ENCODE results near the gene IMMP2L.
"Not testable (repeated sequence)": the region's sequence is repeated elsewhere in the genome, so short reads cannot be mapped to it uniquely, and the experiment has no call there.

The IMMP2L gene

GRCh38 chr7:111358915-111359314 lies 203.4 kb downstream of the IMMP2L start:
- no peaks in the 10 kb centered on the region for H3K9me3 ChIP-seq (ENCODE audit: control insufficient read depth, insufficient read depth, low read length)
- peaks cover 6% of the 10 kb centered on the region; the same call in 1 of the 2 replicates for H3K4me1 ChIP-seq (ENCODE audit: insufficient read depth, low read length)
- no peak overlapping the region for H3K9ac ChIP-seq (ENCODE audit: low read depth, low read length)
- no peaks in the 10 kb centered on the region for H3K36me3 ChIP-seq (ENCODE audit: insufficient read depth, low read length)

DNA sequence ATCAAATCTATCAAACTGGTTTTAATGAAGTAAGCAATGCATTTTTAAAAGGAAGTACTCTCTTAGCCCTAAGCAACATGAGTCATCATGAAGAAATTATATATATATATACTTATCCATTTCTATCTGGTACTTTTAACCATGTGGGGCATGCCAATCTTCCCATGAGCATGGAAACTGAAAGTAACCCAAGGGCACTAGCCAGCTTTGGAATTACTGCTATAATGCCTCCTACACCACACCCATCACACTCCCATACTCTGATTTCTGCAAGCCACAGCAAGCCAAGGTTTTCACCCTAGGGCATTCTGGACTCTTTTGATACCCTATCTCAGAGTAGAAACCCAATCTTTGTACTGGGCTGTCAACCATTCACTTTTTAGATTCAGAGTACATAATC lies 204.6 kb downstream of the IMMP2L start:
- H3K9ac ChIP-seq (ENCODE audit: low read depth, low read length), result no peak overlapping the region

GRCh38 chr7:111356941-111357340 lies 205.4 kb downstream of the IMMP2L start:
- no peaks in the 10 kb centered on the region for H3K9me3 ChIP-seq (ENCODE audit: control insufficient read depth, insufficient read depth, low read length)
- no peaks in the 10 kb centered on the region for H3K4me1 ChIP-seq (ENCODE audit: insufficient read depth, low read length)
- no peaks in the 10 kb centered on the region for H3K36me3 ChIP-seq (ENCODE audit: insufficient read depth, low read length)
- no peak overlapping the region for H3K9ac ChIP-seq (ENCODE audit: low read depth, low read length)

More for the DNA sequence above, 204.6 kb downstream of the IMMP2L start:
- Histone ChIP-seq H3K9me3 (ENCODE audit: control insufficient read depth, insufficient read depth, low read length) (no peaks in the 10 kb centered on the region), H3K36me3 (ENCODE audit: insufficient read depth, low read length) (no peaks in the 10 kb centered on the region), H3K4me1 (ENCODE audit: insufficient read depth, low read length) (peaks cover under 1% of the 10 kb centered on the region; the same call in 1 of the 2 replicates)

DNA sequence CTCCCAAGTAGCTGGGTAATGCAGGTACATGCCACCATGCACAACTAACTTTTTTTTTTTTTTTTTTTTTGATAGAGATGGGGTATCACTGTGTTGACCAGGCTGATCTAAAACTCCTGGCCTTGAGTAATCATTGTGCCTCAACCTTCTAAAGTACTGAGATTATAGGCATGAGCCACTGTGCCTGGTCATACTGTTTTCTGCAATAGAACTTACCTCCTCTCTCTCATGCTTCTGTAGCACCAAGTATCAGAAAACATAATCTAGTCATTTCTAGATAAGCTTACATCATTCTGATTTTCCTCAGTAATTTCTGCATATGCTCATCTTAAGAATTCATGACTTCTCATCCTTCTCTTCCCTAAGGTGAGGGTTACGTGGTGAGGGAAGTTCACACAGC lies 210.0 kb downstream of the IMMP2L start:
- H3K9ac ChIP-seq (ENCODE audit: low read depth, low read length), result no peak overlapping the region
- H3K9me3 ChIP-seq (ENCODE audit: control insufficient read depth, insufficient read depth, low read length), result no peaks in the 10 kb centered on the region
- no peaks in the 10 kb centered on the region for H3K36me3 ChIP-seq (ENCODE audit: insufficient read depth, low read length)
- no peaks in the 10 kb centered on the region for H3K4me1 ChIP-seq (ENCODE audit: insufficient read depth, low read length)

DNA sequence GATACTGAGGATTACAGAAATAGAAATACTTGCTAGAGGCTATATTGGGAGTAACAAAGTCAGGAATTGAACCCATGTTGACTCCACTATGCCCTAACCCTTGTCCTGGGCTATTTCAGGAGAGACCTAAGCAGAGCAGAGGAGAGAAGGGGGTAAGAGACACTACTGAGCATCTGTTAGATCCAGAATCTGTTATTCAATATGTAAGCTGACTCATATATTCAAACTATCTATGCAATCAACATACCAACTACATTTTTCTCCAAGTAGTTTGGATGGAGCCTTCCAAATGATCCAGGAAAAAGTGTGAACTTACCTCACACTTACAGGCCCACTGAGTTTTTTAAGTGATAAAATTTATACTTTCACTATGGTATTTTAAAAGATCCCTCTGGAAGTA lies 216.1 kb downstream of the IMMP2L start:
- Histone ChIP-seq H3K9ac (ENCODE audit: low read depth, low read length) (no peak overlapping the region), H3K4me1 (ENCODE audit: insufficient read depth, low read length) (no peaks in the 10 kb centered on the region), H3K9me3 (ENCODE audit: control insufficient read depth, insufficient read depth, low read length) (peaks cover 3% of the 10 kb centered on the region; the same call in 1 of the 2 replicates), H3K36me3 (ENCODE audit: insufficient read depth, low read length) (no peaks in the 10 kb centered on the region)

DNA sequence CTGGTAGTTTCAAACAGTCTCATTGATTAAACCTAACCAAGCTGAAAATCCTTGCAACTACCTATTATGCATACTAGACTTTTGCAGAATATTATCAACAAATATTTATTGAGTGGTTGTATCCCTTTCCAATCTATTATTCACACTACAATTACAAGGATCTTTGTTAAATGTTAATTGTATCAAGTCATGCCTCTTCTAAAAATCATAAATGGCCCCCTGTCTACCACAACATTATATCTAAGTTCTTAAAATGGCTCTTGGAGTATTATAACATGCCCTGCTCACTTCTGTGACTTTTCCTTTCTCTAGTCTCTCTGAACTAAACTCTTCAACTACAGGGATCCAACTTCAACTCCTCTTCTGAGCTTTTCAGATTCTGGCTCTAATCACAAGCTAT lies 219.3 kb downstream of the IMMP2L start:
- Histone ChIP-seq H3K9me3 (ENCODE audit: control insufficient read depth, insufficient read depth, low read length) (peaks cover 3% of the 10 kb centered on the region; the same call in 1 of the 2 replicates), H3K4me1 (ENCODE audit: insufficient read depth, low read length) (no peaks in the 10 kb centered on the region), H3K36me3 (ENCODE audit: insufficient read depth, low read length) (no peaks in the 10 kb centered on the region), H3K9ac (ENCODE audit: low read depth, low read length) (no peak overlapping the region)

GRCh38 chr7:111339006-111339405 lies 223.3 kb downstream of the IMMP2L start:
- no peaks in the 10 kb centered on the region for H3K4me1 ChIP-seq (ENCODE audit: insufficient read depth, low read length)
- no peak overlapping the region for H3K9ac ChIP-seq (ENCODE audit: low read depth, low read length)
- H3K36me3 ChIP-seq (ENCODE audit: insufficient read depth, low read length), result no peaks in the 10 kb centered on the region
- H3K9me3 ChIP-seq (ENCODE audit: control insufficient read depth, insufficient read depth, low read length), result peaks cover 3% of the 10 kb centered on the region; the same call in 1 of the 2 replicates

- no peaks in the 10 kb centered on the region for H3K36me3 ChIP-seq (ENCODE audit: insufficient read depth, low read length)
Observed at GRCh38 chr7:111333010-111333409, 229.3 kb downstream of the IMMP2L start.

GRCh38 chr7:111330235-111330523 lies 232.1 kb downstream of the IMMP2L start:
- Histone ChIP-seq H3K4me1 (ENCODE audit: insufficient read depth, low read length) (no peaks in the 10 kb centered on the region), H3K9me3 (ENCODE audit: control insufficient read depth, insufficient read depth, low read length) (no peaks in the 10 kb centered on the region), H3K36me3 (ENCODE audit: insufficient read depth, low read length) (no peaks in the 10 kb centered on the region)

More at GRCh38 chr7:111333010-111333409, 229.3 kb downstream of the IMMP2L start:
- no peaks in the 10 kb centered on the region for H3K4me1 ChIP-seq (ENCODE audit: insufficient read depth, low read length)
- H3K9ac ChIP-seq (ENCODE audit: low read depth, low read length), result no peak overlapping the region
- H3K9me3 ChIP-seq (ENCODE audit: control insufficient read depth, insufficient read depth, low read length), result no peaks in the 10 kb centered on the region

GRCh38 chr7:111329367-111330234 lies 232.7 kb downstream of the IMMP2L start:
- no peaks in the 10 kb centered on the region for H3K36me3 ChIP-seq (ENCODE audit: insufficient read depth, low read length)
- no peaks in the 10 kb centered on the region for H3K9me3 ChIP-seq (ENCODE audit: control insufficient read depth, insufficient read depth, low read length)
- no peaks in the 10 kb centered on the region for H3K4me1 ChIP-seq (ENCODE audit: insufficient read depth, low read length)
- no peak overlapping the region for H3K9ac ChIP-seq (ENCODE audit: low read depth, low read length)

More at GRCh38 chr7:111330235-111330523, 232.1 kb downstream of the IMMP2L start:
- H3K9ac ChIP-seq (ENCODE audit: low read depth, low read length), result no peak overlapping the region

- no peaks in the 10 kb centered on the region for H3K4me1 ChIP-seq (ENCODE audit: insufficient read depth, low read length)
- no peaks in the 10 kb centered on the region for H3K36me3 ChIP-seq (ENCODE audit: insufficient read depth, low read length)
- H3K9me3 ChIP-seq (ENCODE audit: control insufficient read depth, insufficient read depth, low read length), result no peaks in the 10 kb centered on the region
- no peak overlapping the region for H3K9ac ChIP-seq (ENCODE audit: low read depth, low read length)
Observed at GRCh38 chr7:111328487-111328886, 233.8 kb downstream of the IMMP2L start.

DNA sequence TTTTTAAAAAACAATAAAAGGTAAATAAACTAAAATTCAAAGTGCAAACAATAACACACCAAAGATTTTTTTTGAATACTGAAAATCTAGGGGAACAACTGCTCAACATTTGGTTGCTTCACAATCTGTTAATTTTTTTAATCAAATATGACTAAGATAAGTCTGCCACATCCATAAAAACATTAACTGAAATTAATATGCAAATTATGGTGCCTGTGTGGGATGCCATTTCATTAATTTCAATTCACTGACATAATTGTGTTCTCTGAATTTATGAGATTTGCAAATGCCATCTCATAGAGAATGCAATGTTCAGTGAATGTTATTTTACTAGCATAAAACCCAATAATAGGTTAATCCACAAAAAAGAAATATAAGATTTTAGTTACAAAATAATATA lies 237.5 kb downstream of the IMMP2L start:
- Histone ChIP-seq H3K4me1 (ENCODE audit: insufficient read depth, low read length) (no peaks in the 10 kb centered on the region), H3K36me3 (ENCODE audit: insufficient read depth, low read length) (no peaks in the 10 kb centered on the region), H3K9ac (ENCODE audit: low read depth, low read length) (no peak overlapping the region), H3K9me3 (ENCODE audit: control insufficient read depth, insufficient read depth, low read length) (no peaks in the 10 kb centered on the region)

DNA sequence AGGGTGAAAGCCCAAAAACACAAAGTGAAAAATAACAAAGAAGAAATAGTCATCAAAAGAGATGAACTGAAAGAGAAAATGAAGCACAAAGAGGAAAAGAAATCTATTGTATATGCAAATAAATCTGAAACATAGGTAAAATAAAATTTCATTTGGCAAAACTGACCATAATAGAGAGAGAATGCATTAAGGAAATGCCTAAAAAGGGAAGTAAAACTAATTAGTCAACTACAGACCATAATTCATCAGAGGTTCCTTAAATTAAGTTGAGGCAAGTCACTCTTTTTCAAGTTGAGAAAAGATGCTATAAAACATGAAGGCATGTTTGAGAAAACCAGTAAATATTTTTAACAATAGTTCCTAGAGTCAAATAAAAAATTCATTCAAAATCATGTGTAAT lies 238.1 kb downstream of the IMMP2L start:
- Histone ChIP-seq H3K9ac (ENCODE audit: low read depth, low read length) (no peak overlapping the region), H3K36me3 (ENCODE audit: insufficient read depth, low read length) (no peaks in the 10 kb centered on the region), H3K4me1 (ENCODE audit: insufficient read depth, low read length) (no peaks in the 10 kb centered on the region), H3K9me3 (ENCODE audit: control insufficient read depth, insufficient read depth, low read length) (no peaks in the 10 kb centered on the region)

DNA sequence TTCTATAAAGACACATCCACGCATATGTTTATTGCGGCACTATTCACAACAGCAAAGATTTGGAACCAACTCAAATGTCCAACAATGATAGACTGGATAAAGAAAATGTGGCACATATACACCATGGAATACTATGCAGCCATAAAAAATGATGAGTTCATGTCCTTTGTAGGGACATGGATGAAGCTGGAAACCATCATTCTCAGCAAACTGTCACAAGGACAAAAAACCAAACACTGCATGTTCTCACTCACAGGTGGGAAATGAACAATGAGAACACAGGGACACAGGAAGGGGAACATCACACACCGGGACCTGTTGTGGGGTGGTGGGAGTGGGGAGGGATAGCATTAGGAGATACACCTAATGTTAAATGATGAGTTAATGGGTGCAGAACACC lies 238.6 kb downstream of the IMMP2L start:
- not testable (repeated sequence) for H3K4me1 ChIP-seq (ENCODE audit: insufficient read depth, low read length); H3K9me3 ChIP-seq (ENCODE audit: control insufficient read depth, insufficient read depth, low read length); H3K36me3 ChIP-seq (ENCODE audit: insufficient read depth, low read length); H3K9ac ChIP-seq (ENCODE audit: low read depth, low read length)

DNA sequence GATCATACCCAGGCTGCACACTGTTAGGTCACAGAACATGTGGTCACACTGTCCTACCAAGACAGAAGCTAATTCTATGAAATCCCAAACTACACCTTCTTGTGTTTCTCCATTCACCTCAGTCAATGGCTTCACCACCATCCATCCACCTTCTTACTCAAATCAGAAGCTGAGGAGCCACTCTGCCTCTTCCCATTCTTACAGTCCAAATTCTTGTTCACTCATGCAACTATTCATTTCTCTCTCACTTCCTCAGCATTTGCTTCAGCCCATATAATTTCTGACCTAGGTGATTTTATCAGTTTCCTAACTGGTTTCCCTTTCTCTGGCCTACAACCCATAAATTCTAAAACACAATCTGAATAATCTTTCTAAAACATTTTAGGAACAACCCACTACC lies 242.2 kb downstream of the IMMP2L start:
- Histone ChIP-seq H3K36me3 (ENCODE audit: insufficient read depth, low read length) (no peaks in the 10 kb centered on the region), H3K4me1 (ENCODE audit: insufficient read depth, low read length) (no peaks in the 10 kb centered on the region), H3K9me3 (ENCODE audit: control insufficient read depth, insufficient read depth, low read length) (no peaks in the 10 kb centered on the region), H3K9ac (ENCODE audit: low read depth, low read length) (no peak overlapping the region)
